K562 (cell line): ENCODE results near the gene RNASEH1. TPM values are rescaled to one million over a fixed set of nuclear protein-coding genes. Genes with fewer than 3 reads are reported as not detected.

Source experiments
- ATAC-seq: fragments of 200-7000 bp; cut with Tn5 transposase; 3 replicates; pipeline ENCODE4 v1.9.1; 2020; ENCODE audit warnings: moderate library complexity
- BruUV-seq: library from RNA; stranded (reverse); fragments of 400-500 nt; replicated peaks from 2 replicates; lab custom pipeline; 2021; lab: Mats Ljungman, UMichigan
- CTCF ChIA-PET: fragments of 300-600 bp; formaldehyde crosslinking; extraction: SDS; loops from one replicate; lab custom pipeline; 2021; ENCODE audit warnings: low intra/inter-chr PET ratio; lab: Yijun Ruan, JAX
- POLR2A ChIA-PET: fragments of 300-600, 350-650 bp; sonication (Branson Sonifier 250); formaldehyde crosslinking; extraction: SDS; loops from one replicate; lab custom pipeline; 2021; ENCODE audit warnings: antibody characterized with exemption, inconsistent platforms; lab: Yijun Ruan, JAX
- DNase-seq, 4 experiments: peaks; one replicate each; pipeline versions ENCODE4 v3.0.0 to v3.0.0-alpha.2; 2011 to 2018; ENCODE audit warnings: low spot score in 3 of 4, mixed read lengths in 3 of 4; ENCODE audit errors: extremely low read depth in 1 of 4
- FAIRE-seq: peaks from 2 replicates; lab custom pipeline; 2011; peaks lifted over from hg19 to GRCh38; lab: Jason Lieb, UNC
- H2AFZ ChIP-seq: 2 replicates; pipeline ENCODE4 v1.6.0; 2011; ENCODE audit warnings: low read depth, low read length, control low read depth, inconsistent platforms
- H3K27ac ChIP-seq: fragments of 200-600 bp; 3 replicates; pipeline ENCODE4 v1.8.0; 2011; ENCODE audit warnings: low read depth, mild to moderate bottlenecking, control low read depth, inconsistent platforms, low read length, moderate library complexity, mixed read lengths; ENCODE audit errors: extremely low read depth
- H3K27me3 ChIP-seq, 2 experiments: fragments of 300-600 bp in 1 of 2; 2 replicates in 1 of 2; 3 replicates in 1 of 2; pipeline versions ENCODE4 v1.6.0 to v1.8.0; 2011; ENCODE audit warnings: inconsistent platforms in 2 of 2, low read length in 2 of 2, mild to moderate bottlenecking in 1 of 2, mixed read lengths in 1 of 2, moderate library complexity in 1 of 2; ENCODE audit not compliant: control insufficient read depth in 2 of 2, insufficient read depth in 2 of 2
- H3K36me3 ChIP-seq: fragments of 300-600 bp; 3 replicates; pipeline ENCODE4 v1.8.0; 2011; ENCODE audit warnings: mild to moderate bottlenecking, low read length, inconsistent platforms; ENCODE audit not compliant: control insufficient read depth, insufficient read depth
- H3K4me1 ChIP-seq, 2 experiments: fragments of 200-600 bp in 1 of 2; replicated peaks in 1 of 2; 2 replicates in 1 of 2; 3 replicates in 1 of 2; pipeline versions ENCODE4 v1.5.1 to v1.8.0; 2011; ENCODE audit warnings: inconsistent platforms in 2 of 2, low read length in 2 of 2, mild to moderate bottlenecking in 1 of 2, mixed read lengths in 1 of 2, moderate library complexity in 1 of 2; ENCODE audit not compliant: control insufficient read depth in 2 of 2, insufficient read depth in 2 of 2
- H3K4me2 ChIP-seq: 2 replicates; pipeline ENCODE4 v1.6.1; 2011; ENCODE audit warnings: low read length, control low read depth, inconsistent platforms, mixed read lengths; ENCODE audit not compliant: insufficient read depth
- H3K4me3 ChIP-seq: fragments of 200-600 bp; sonication (generic), shearing (Covaris generic); 2 replicates; pipeline ENCODE4 v1.5.1; 2016; ENCODE audit warnings: control low read depth, inconsistent platforms
- H3K79me2 ChIP-seq: fragments of 200-600 bp; 3 replicates; pipeline ENCODE4 v1.8.0; 2011; ENCODE audit warnings: low read length, inconsistent platforms; ENCODE audit not compliant: control insufficient read depth, insufficient read depth
- H3K9ac ChIP-seq, 2 experiments: 2 replicates each; pipeline versions ENCODE4 v1.6.0 to v1.6.1; 2011; ENCODE audit warnings: low read depth in 2 of 2, low read length in 2 of 2, control low read depth in 1 of 2, inconsistent platforms in 1 of 2, mild to moderate bottlenecking in 1 of 2, mixed read lengths in 1 of 2; ENCODE audit not compliant: insufficient read depth in 1 of 2
- H3K9me1 ChIP-seq: one replicate; pipeline ENCODE4 v1.6.0; 2011; ENCODE audit warnings: inconsistent platforms, mild to moderate bottlenecking, low read length, moderate library complexity; ENCODE audit not compliant: control insufficient read depth, insufficient read depth
- H3K9me3 ChIP-seq: replicated peaks from 2 replicates; pipeline ENCODE4 v1.5.1; 2011; ENCODE audit warnings: low read depth, low read length, inconsistent platforms; ENCODE audit not compliant: control insufficient read depth, insufficient read depth
- H4K20me1 ChIP-seq: replicated peaks from 2 replicates; pipeline ENCODE4 v1.6.1; 2011; ENCODE audit warnings: low read length, inconsistent platforms, mixed read lengths; ENCODE audit not compliant: control insufficient read depth, insufficient read depth
- L3MBTL2 ChIP-seq: fragments of 450-650 bp; IDR thresholded peaks from 2 replicates; pipeline ENCODE4 v1.6.1; 2016; ENCODE audit warnings: mild to moderate bottlenecking, moderate library complexity
- OTX1 ChIP-seq: fragments of 450-650 bp; formaldehyde crosslinking; IDR thresholded peaks from 2 replicates; pipeline ENCODE4 v1.4.0; 2022; ENCODE audit warnings: mild to moderate bottlenecking
- ZFP30 ChIP-seq: fragments of 250-450 bp; sonication (Bioruptor Pico); IDR thresholded peaks from 2 replicates; pipeline ENCODE4 v1.8.0; 2022; ENCODE audit warnings: moderate library complexity, mild to moderate bottlenecking, inconsistent platforms, borderline replicate concordance
- WGBS: fragments of 100-300 bp; shearing (Covaris generic); methylation state at CpG from one replicate; pipeline ENCODE4 v1.1.6; 2016; ENCODE audit warnings: low coverage, mixed read lengths; ENCODE audit not compliant: insufficient coverage; ENCODE audit errors: missing lambda C conversion rate; 5-methylcytosine and 5-hydroxymethylcytosine counted together
- in situ Hi-C: fragments of 300-500 bp; cut with MboI; formaldehyde crosslinking; loops from 4 replicates; pipeline ENCODE4 v1.15.0; 2018; ENCODE audit warnings: inconsistent platforms, mixed read lengths
- intact Hi-C: fragments of 100-400 bp; cut with micrococcal nuclease; formaldehyde crosslinking; loops from 2 replicates; pipeline ENCODE4 v1.14.2; 2022
- polyA plus RNA-seq, 8 experiments: library from polyadenylated mRNA; depleted of rRNA in 4 of 8; stranded (reverse) in 5 of 8; unstranded in 3 of 8; fragments of >200 nt; fragmentation: Nextera tagmentation in 2 of 8; fragmentation: Illumina TruSeq in 1 of 8; extraction: Ambion mirVana in 2 of 8; extraction: Trizol in 1 of 8; gene quantifications; 2 replicates each; pipeline versions ENCODE4 v1.2.1 to v1.2.3, GENCODE V29; 2011 to 2014; ENCODE audit warnings: inconsistent platforms in 1 of 8, missing spikeins in 1 of 8
- total RNA-seq, 7 experiments: library from RNA; depleted of rRNA in 6 of 7; stranded (reverse); fragments of >200 nt in 6 of 7; fragmentation: Illumina TruSeq in 2 of 7; extraction: Trizol in 2 of 7; gene quantifications; 2 replicates each; pipeline versions ENCODE4 v1.2.1 to v1.2.3, GENCODE V29; 2011 to 2021; ENCODE audit warnings: low replicate concordance in 1 of 7
- TF ChIP-seq, protein P1 (sequence below): fragments of 450-650 bp; conservative IDR thresholded peaks from 2 replicates; pipeline ENCODE4 v1.6.1; 2016; ENCODE audit warnings: missing genetic modification characterization, low read depth, mild to moderate bottlenecking, control low read depth, missing compliant biosample characterization

The RNASEH1 gene
- total and polyA plus RNA-seq, 9 of the 15 experiments (the other 6 are each of a cell fraction or from before 2014, with no cell fraction given), result 25.7 to 47.5 (median 42.8) TPM

DNA sequence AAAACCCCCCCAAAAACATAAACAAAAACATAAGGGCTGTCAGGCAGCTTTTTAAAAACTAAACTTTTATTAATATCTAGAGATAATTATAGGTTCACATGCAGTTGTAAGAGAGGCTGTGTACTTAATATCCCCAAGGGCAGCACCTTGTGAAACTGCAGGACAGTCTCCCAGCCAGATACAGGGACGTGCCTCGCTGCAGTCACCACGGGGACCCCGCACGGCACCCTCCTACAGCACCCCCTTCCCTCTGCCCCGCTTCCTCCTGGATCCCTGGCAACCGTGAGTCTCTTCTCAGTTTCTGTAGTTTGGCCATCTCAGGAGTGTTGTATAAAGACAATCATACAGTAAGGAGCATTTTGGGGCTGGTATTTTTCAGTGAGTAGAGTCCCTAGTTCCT is 30.0 kb upstream of the RNASEH1 start:
- in situ Hi-C loops (no loop called here), intact Hi-C loops (no loop called here)
- FAIRE-seq (no peak), DNase-seq (no peak), ATAC-seq (no peak)
- POLR2A ChIA-PET, result interaction anchor here (0.9 to 2.1 kb wide), 5 partner anchors 9 to 30 kb away, joined by 3 to 16 read pairs (median 8); partner anchors contain the start of gene RNASEH1
- BruUV-seq, result no TSS peak
- no peaks in the 10 kb centered on the region for H3K9me1 ChIP-seq
- no peaks in the 10 kb centered on the region for H3K79me2 ChIP-seq
- peaks cover 20 to 28% of the 10 kb centered on the region in 2 experiments; a peak in 4 of 5 replicates for H3K4me1 ChIP-seq
- no peak overlapping the region for H3K4me2 ChIP-seq
- H3K9ac ChIP-seq, result peak overlapping the region in 1 of 2 experiments; percentile 84; a peak in 2 of 4 replicates
- TF ChIP-seq, protein P1, sequence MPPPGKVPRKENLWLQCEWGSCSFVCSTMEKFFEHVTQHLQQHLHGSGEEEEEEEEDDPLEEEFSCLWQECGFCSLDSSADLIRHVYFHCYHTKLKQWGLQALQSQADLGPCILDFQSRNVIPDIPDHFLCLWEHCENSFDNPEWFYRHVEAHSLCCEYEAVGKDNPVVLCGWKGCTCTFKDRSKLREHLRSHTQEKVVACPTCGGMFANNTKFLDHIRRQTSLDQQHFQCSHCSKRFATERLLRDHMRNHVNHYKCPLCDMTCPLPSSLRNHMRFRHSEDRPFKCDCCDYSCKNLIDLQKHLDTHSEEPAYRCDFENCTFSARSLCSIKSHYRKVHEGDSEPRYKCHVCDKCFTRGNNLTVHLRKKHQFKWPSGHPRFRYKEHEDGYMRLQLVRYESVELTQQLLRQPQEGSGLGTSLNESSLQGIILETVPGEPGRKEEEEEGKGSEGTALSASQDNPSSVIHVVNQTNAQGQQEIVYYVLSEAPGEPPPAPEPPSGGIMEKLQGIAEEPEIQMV (tag), result no peak
- TF ChIP-seq L3MBTL2 (no peak), ZFP30 (CRISPR knock-in tag) (no peak), OTX1 (CRISPR knock-in tag) (no peak)
- peaks cover 6% of the 10 kb centered on the region for H3K36me3 ChIP-seq
- no peaks in the 10 kb centered on the region; the same call in 1 of the 2 replicates for H4K20me1 ChIP-seq
- CTCF ChIA-PET, result no interaction called here
- no peak overlapping the region for H3K27ac ChIP-seq
- H3K4me3 ChIP-seq, result no peak overlapping the region
- 89% methylated on average over 6 of the region's 7 CpGs for WGBS
- H3K27me3 ChIP-seq, result no peaks in the 10 kb centered on the region
- H3K9me3 ChIP-seq, result no peaks in the 10 kb centered on the region
- no peak overlapping the region for H2AFZ ChIP-seq
